ENCODE data around the gene APBA2.

- no peak for TF ChIP-seq POLR2A (IDR thresholded peaks at IDR 0.05)
- TF ChIP-seq CTCF (IDR thresholded peaks at IDR 0.05) = no peak
These were observed 99.5 kb downstream of the APBA2 start for GRCh38 chr15:28985316-28985645.
